ENCODE measurements around the gene TRMT112. TPM values are rescaled to one million over a fixed set of nuclear protein-coding genes. Genes with fewer than 3 reads are reported as not detected.
A peak's percentile ranks its signal among the peaks of the same experiment; 100 is the strongest.

The TRMT112 gene
- total and polyA plus RNA-seq, 2 of the 4 experiments (the other 2 are of a cell fraction) = 173 to 202 TPM

- Histone ChIP-seq H2BK5ac (ENCODE audit: low read depth, low read length, poor library complexity, severe bottlenecking) (no peak overlapping the region), H3K9ac (ENCODE audit: low read depth, low read length) (no peak overlapping the region), H3K36me3 (ENCODE audit: control insufficient read depth, insufficient read depth, low read length) (no peaks in the 10 kb centered on the region), H2BK120ac (ENCODE audit: low read depth, low read length) (no peak overlapping the region), H2AK9ac (replicated peaks; ENCODE audit: low read depth, low read length, poor library complexity) (no peak overlapping the region), H3K56ac (ENCODE audit: extremely low read depth, insufficient read depth, low read length) (no peak overlapping the region), H3K79me1 (ENCODE audit: low read depth in 1 of 2, low read length in 2 of 2) (no peaks in the 10 kb centered on the region), H3K18ac (ENCODE audit: low read depth, low read length) (no peak overlapping the region), H2BK20ac (ENCODE audit: low read depth, low read length) (no peak overlapping the region), H3K27ac (ENCODE audit: insufficient read depth, low read length) (no peak overlapping the region), H3K4me1 (ENCODE audit: control insufficient read depth, insufficient read depth, low read length) (peaks cover 6% of the 10 kb centered on the region), H4K91ac (ENCODE audit: insufficient read depth, low read depth, low read length) (no peak overlapping the region), H3K23ac (ENCODE audit: low read depth, low read length) (no peak overlapping the region), H3K4me2 (ENCODE audit: low read depth, low read length) (no peak overlapping the region), H2BK15ac (ENCODE audit: low read depth, low read length) (no peak overlapping the region), H3K9me1 (ENCODE audit: insufficient read depth, low read length) (no peaks in the 10 kb centered on the region), H3K27me3 (ENCODE audit: control insufficient read depth, insufficient read depth, low read length) (peaks cover 11% of the 10 kb centered on the region; the same call in 1 of the 2 replicates), H3K14ac (replicated peaks; ENCODE audit: low read depth, low read length) (no peak overlapping the region), H3K9me3 (ENCODE audit: control insufficient read depth, insufficient read depth, low read length) (no peaks in the 10 kb centered on the region), H3K4me3 (ENCODE audit: insufficient read depth, low read depth, low read length) (no peak overlapping the region), H3K4ac (ENCODE audit: low read depth, low read length) (no peak overlapping the region), H4K20me1 (ENCODE audit: insufficient read depth, low read length) (no peaks in the 10 kb centered on the region), H2AK5ac (ENCODE audit: low read depth, low read length) (no peak overlapping the region), H2AFZ (replicated peaks; ENCODE audit: low read length, poor library complexity) (peak overlapping the region; percentile 33), H4K5ac (ENCODE audit: low read depth, low read length) (no peak overlapping the region), H4K8ac (ENCODE audit: low read depth in 2 of 2, low read length in 2 of 2) (no peak overlapping the region)
- BruUV-seq (replicated peaks) = no TSS peak
- intact Hi-C loops (cut with micrococcal nuclease) = no loop called here
- DNase-seq (no peak), ATAC-seq (ENCODE audit: low read depth) (no peak)
- ChIA-PET POLR2A (ENCODE audit: unreplicated experiment) (no interaction called here), CTCF (interaction anchor here (0.6 to 2.2 kb wide), 3 partner anchors 9 to 14 kb away, joined by 3 to 11 read pairs (median 4); no protein-coding TSS in a partner anchor)
- TF ChIP-seq CHD1 (IDR thresholded peaks at IDR 0.05; ENCODE audit: low read depth, low read length) (no peak), ELK1 (IDR thresholded peaks at IDR 0.05; ENCODE audit: borderline replicate concordance, low read depth, low read length) (no peak), RCOR1 (IDR thresholded peaks at IDR 0.05; ENCODE audit: insufficient replicate concordance, low read length) (no peak), SMC3 (IDR thresholded peaks at IDR 0.05; ENCODE audit: low read depth, low read length) (no peak), MAFK (IDR thresholded peaks at IDR 0.05; ENCODE audit: low read depth, low read length) (no peak), MAZ (IDR thresholded peaks at IDR 0.05; ENCODE audit: borderline replicate concordance, low read depth, low read length) (no peak), CTCF (conservative IDR thresholded peaks at IDR 0.05; ENCODE audit: low read depth, low read length) (no peak), USF2 (IDR thresholded peaks at IDR 0.05; ENCODE audit: low read depth, low read length) (no peak), CEBPB (IDR thresholded peaks at IDR 0.05; ENCODE audit: low read depth, low read length) (no peak), RFX5 (IDR thresholded peaks at IDR 0.05; ENCODE audit: low read depth, low read length) (no peak), RAD21 (IDR thresholded peaks at IDR 0.05; ENCODE audit: low read length) (no peak), POLR2A (IDR thresholded peaks at IDR 0.05; ENCODE audit: low read depth, low read length) (no peak), BHLHE40 (IDR thresholded peaks at IDR 0.05; ENCODE audit: low read depth, low read length) (no peak), NFE2L2 (IDR thresholded peaks at IDR 0.05; ENCODE audit: low read depth, low read length) (no peak), FOS (IDR thresholded peaks at IDR 0.05; ENCODE audit: low read depth, low read length) (no peak), MXI1 (IDR thresholded peaks at IDR 0.05; ENCODE audit: borderline replicate concordance, low read depth, low read length) (no peak)
- dilution Hi-C loops (cut with HindIII; ENCODE audit: low sequenced_read_pairs, unreplicated experiment) = no loop called here
- WGBS, 2 experiments (ENCODE audit: extremely low coverage in 2 of 2, insufficient read length in 1 of 2) = 76% methylated on average over 14 of the region's 21 CpGs; no CpG with 5 or more reads in 1 of the 2 experiments
- in situ Hi-C loops (cut with MboI; ENCODE audit: low sequenced_read_pairs) = no loop called here
Measured at GRCh38 chr11:64341429-64341828, 24.1 kb upstream of the TRMT112 start.

Measured in IMR-90 (cell line).